IMR-90 (cell line): Measurements from ENCODE around the gene DHRS12. TPM values are rescaled to one million over a fixed set of nuclear protein-coding genes. Genes with fewer than 3 reads are reported as not detected.

ENCODE experiments used
- ATAC-seq: fragments of 200-7000 bp; cut with Tn5 transposase; 2 replicates; pipeline ENCODE4 v1.9.1; 2020; ENCODE audit warnings: low read depth, mild to moderate bottlenecking, moderate library complexity
- BruUV-seq: library from RNA; stranded (reverse); fragments of 400-500 nt; replicated peaks from 2 replicates; lab custom pipeline; 2021; lab: Mats Ljungman, UMichigan
- CTCF ChIA-PET: fragments of 300-600 bp; formaldehyde crosslinking; extraction: SDS; loops from one replicate; lab custom pipeline; 2021; ENCODE audit warnings: antibody characterized with exemption; lab: Yijun Ruan, JAX
- POLR2A ChIA-PET: fragments of 300-600 bp; sonication (Branson Sonifier 250); formaldehyde crosslinking; loops from one replicate; lab custom pipeline; 2022; ENCODE audit warnings: antibody characterized with exemption; ENCODE audit not compliant: unreplicated experiment; lab: Charles Lee
- DNase-seq: peaks from one replicate; pipeline ENCODE4 v3.0.0; 2013
- H2AFZ ChIP-seq: replicated peaks from 2 replicates; pipeline ENCODE3; 2013; ENCODE audit warnings: low read length, mild to moderate bottlenecking; ENCODE audit not compliant: poor library complexity
- H2AK5ac ChIP-seq: 2 replicates; pipeline ENCODE4 v1.6.1; 2013; ENCODE audit warnings: low read depth, low read length, inconsistent platforms
- H2AK9ac ChIP-seq: replicated peaks from 2 replicates; pipeline ENCODE3; 2013; ENCODE audit warnings: mild to moderate bottlenecking, low read depth, low read length, moderate library complexity; ENCODE audit not compliant: poor library complexity
- H2BK120ac ChIP-seq: 2 replicates; pipeline ENCODE4 v1.6.1; 2013; ENCODE audit warnings: low read depth, low read length, inconsistent platforms
- H2BK15ac ChIP-seq: 3 replicates; pipeline ENCODE4 v1.6.1; 2013; ENCODE audit warnings: low read depth, low read length, inconsistent platforms
- H2BK20ac ChIP-seq: 2 replicates; pipeline ENCODE4 v1.6.1; 2013; ENCODE audit warnings: low read depth, mild to moderate bottlenecking, inconsistent platforms, low read length, moderate library complexity
- H2BK5ac ChIP-seq: 2 replicates; pipeline ENCODE4 v1.6.1; 2013; ENCODE audit warnings: mild to moderate bottlenecking, low read depth, low read length, inconsistent platforms; ENCODE audit not compliant: poor library complexity, severe bottlenecking
- H3K14ac ChIP-seq: replicated peaks from 2 replicates; pipeline ENCODE4 v1.6.1; 2013; ENCODE audit warnings: low read depth, low read length, inconsistent platforms
- H3K18ac ChIP-seq: 2 replicates; pipeline ENCODE4 v1.6.1; 2013; ENCODE audit warnings: low read depth, low read length, control low read depth
- H3K23ac ChIP-seq: 2 replicates; pipeline ENCODE4 v1.6.1; 2013; ENCODE audit warnings: low read depth, low read length, inconsistent platforms
- H3K27ac ChIP-seq: 2 replicates; pipeline ENCODE4 v1.5.1; 2013; ENCODE audit warnings: mild to moderate bottlenecking, control low read depth, low read length; ENCODE audit not compliant: insufficient read depth
- H3K27me3 ChIP-seq: 2 replicates; pipeline ENCODE4 v1.6.1; 2013; ENCODE audit warnings: low read length; ENCODE audit not compliant: control insufficient read depth, insufficient read depth
- H3K36me3 ChIP-seq: 2 replicates; pipeline ENCODE4 v1.6.1; 2013; ENCODE audit warnings: low read length, mixed read lengths; ENCODE audit not compliant: control insufficient read depth, insufficient read depth
- H3K4ac ChIP-seq: 2 replicates; pipeline ENCODE4 v1.6.1; 2013; ENCODE audit warnings: low read depth, low read length, inconsistent platforms
- H3K4me1 ChIP-seq: 2 replicates; pipeline ENCODE4 v1.6.1; 2013; ENCODE audit warnings: low read length, mixed read lengths; ENCODE audit not compliant: control insufficient read depth, insufficient read depth
- H3K4me2 ChIP-seq: 2 replicates; pipeline ENCODE4 v1.6.1; 2013; ENCODE audit warnings: low read depth, mild to moderate bottlenecking, control low read depth, low read length, moderate library complexity
- H3K4me3 ChIP-seq: 2 replicates; pipeline ENCODE4 v1.5.1; 2013; ENCODE audit warnings: low read depth, mild to moderate bottlenecking, control low read depth, low read length, moderate library complexity; ENCODE audit not compliant: insufficient read depth
- H3K56ac ChIP-seq: 2 replicates; pipeline ENCODE4 v1.6.1; 2013; ENCODE audit warnings: low read length, inconsistent platforms; ENCODE audit not compliant: insufficient read depth; ENCODE audit errors: extremely low read depth
- H3K79me1 ChIP-seq, 2 experiments: 2 replicates each; pipeline ENCODE4 v1.6.1; 2013; ENCODE audit warnings: low read length in 2 of 2, inconsistent platforms in 1 of 2, low read depth in 1 of 2
- H3K9ac ChIP-seq: 2 replicates; pipeline ENCODE4 v1.6.1; 2013; ENCODE audit warnings: low read depth, low read length, control low read depth
- H3K9me1 ChIP-seq: 2 replicates; pipeline ENCODE4 v1.6.1; 2013; ENCODE audit warnings: low read length, inconsistent platforms; ENCODE audit not compliant: insufficient read depth
- H3K9me3 ChIP-seq: 2 replicates; pipeline ENCODE4 v1.6.1; 2013; ENCODE audit warnings: low read length; ENCODE audit not compliant: control insufficient read depth, insufficient read depth
- H4K20me1 ChIP-seq: 2 replicates; pipeline ENCODE4 v1.6.1; 2013; ENCODE audit warnings: low read length, inconsistent platforms; ENCODE audit not compliant: insufficient read depth
- H4K5ac ChIP-seq: 2 replicates; pipeline ENCODE4 v1.6.1; 2013; ENCODE audit warnings: mild to moderate bottlenecking, low read depth, low read length, control low read depth
- H4K8ac ChIP-seq, 2 experiments: 2 replicates each; pipeline ENCODE4 v1.6.1; 2013; ENCODE audit warnings: low read depth in 2 of 2, low read length in 2 of 2, control low read depth in 1 of 2, inconsistent platforms in 1 of 2
- H4K91ac ChIP-seq: 2 replicates; pipeline ENCODE4 v1.6.1; 2013; ENCODE audit warnings: low read depth, low read length, inconsistent platforms; ENCODE audit not compliant: insufficient read depth
- BHLHE40 ChIP-seq: fragments of 150-350 bp; IDR thresholded peaks from 2 replicates; pipeline ENCODE4 v1.6.1; 2016; ENCODE audit warnings: mild to moderate bottlenecking, low read depth, low read length
- CEBPB ChIP-seq: IDR thresholded peaks from 2 replicates; pipeline ENCODE4 v1.6.1; 2012; ENCODE audit warnings: low read depth, low read length, improper control_type of control experiment
- CHD1 ChIP-seq: IDR thresholded peaks from 2 replicates; pipeline ENCODE4 v1.6.1; 2012; ENCODE audit warnings: low read depth, low read length, improper control_type of control experiment
- FOS ChIP-seq: fragments of 150-350 bp; IDR thresholded peaks from 2 replicates; pipeline ENCODE4 v1.6.1; 2016; ENCODE audit warnings: low read depth, low read length
- MAFK ChIP-seq: IDR thresholded peaks from 2 replicates; pipeline ENCODE4 v1.6.1; 2012; ENCODE audit warnings: low read depth, low read length, improper control_type of control experiment
- MAZ ChIP-seq: IDR thresholded peaks from 2 replicates; pipeline ENCODE4 v1.6.1; 2012; ENCODE audit warnings: low read depth, mild to moderate bottlenecking, low read length, improper control_type of control experiment, moderate library complexity, borderline replicate concordance
- MXI1 ChIP-seq: IDR thresholded peaks from 2 replicates; pipeline ENCODE4 v1.6.1; 2012; ENCODE audit warnings: low read depth, mild to moderate bottlenecking, low read length, moderate library complexity, borderline replicate concordance
- NFE2L2 ChIP-seq: fragments of 150-350 bp; IDR thresholded peaks from 2 replicates; pipeline ENCODE4 v1.6.1; 2016; ENCODE audit warnings: low read depth, mild to moderate bottlenecking, low read length
- POLR2A ChIP-seq: IDR thresholded peaks from 2 replicates; pipeline ENCODE4 v1.6.1; 2012; ENCODE audit warnings: mild to moderate bottlenecking, low read depth, low read length
- RAD21 ChIP-seq: IDR thresholded peaks from 2 replicates; pipeline ENCODE4 v1.6.1; 2012; ENCODE audit warnings: low read length, improper control_type of control experiment
- RFX5 ChIP-seq: IDR thresholded peaks from 2 replicates; pipeline ENCODE4 v1.8.0; 2012; ENCODE audit warnings: low read depth, mild to moderate bottlenecking, low read length, moderate library complexity
- WGBS, 2 experiments: methylation state at CpG; one replicate each; pipeline versions ENCODE4 v1.1.5 to v1.1.7; 2013; ENCODE audit warnings: missing lambda C conversion rate in 2 of 2; ENCODE audit not compliant: insufficient read length in 1 of 2; ENCODE audit errors: extremely low coverage in 2 of 2; 5-methylcytosine and 5-hydroxymethylcytosine counted together
- dilution Hi-C: fragments of 300-500 bp; cut with HindIII; formaldehyde crosslinking; loops from one replicate; pipeline ENCODE4 v1.14.3; 2018; ENCODE audit warnings: low sequenced_read_pairs; ENCODE audit not compliant: unreplicated experiment
- in situ Hi-C: fragments of 300-500 bp; cut with MboI; formaldehyde crosslinking; loops from 3 replicates; pipeline ENCODE4 v1.14.3; 2019; ENCODE audit warnings: low sequenced_read_pairs, inconsistent platforms, mixed read lengths
- intact Hi-C: fragments of 100-400 bp; cut with micrococcal nuclease; formaldehyde crosslinking; loops from 2 replicates; pipeline ENCODE4 v1.10.0; 2022
- polyA plus RNA-seq, 3 experiments: library from polyadenylated mRNA; depleted of rRNA; stranded (reverse); fragments of >200 nt; gene quantifications; 2 replicates each; pipeline ENCODE4 v1.2.3, GENCODE V29; 2012; ENCODE audit warnings: low replicate concordance in 1 of 3
- total RNA-seq: library from RNA; depleted of rRNA; stranded (reverse); fragments of >200 nt; gene quantifications from 2 replicates; pipeline ENCODE4 v1.2.3, GENCODE V29; 2012
- TF ChIP-seq, protein P1 (sequence below): fragments of 150-350 bp; IDR thresholded peaks from 2 replicates; pipeline ENCODE4 v1.6.1; 2017; ENCODE audit warnings: mild to moderate bottlenecking, antibody characterized with exemption, low read length, low read depth
- TF ChIP-seq, protein P2 (sequence below): fragments of 150-350 bp; IDR thresholded peaks from 2 replicates; pipeline ENCODE4 v1.6.1; 2016; ENCODE audit warnings: low read depth, mild to moderate bottlenecking, low read length, moderate library complexity, borderline replicate concordance
- TF ChIP-seq, protein P3 (sequence below): conservative IDR thresholded peaks from 2 replicates; pipeline ENCODE4 v1.5.1; 2012; ENCODE audit warnings: mild to moderate bottlenecking, low read depth, low read length, improper control_type of control experiment

DHRS12 gene
- total and polyA plus RNA-seq, 2 of the 4 experiments (the other 2 are of a cell fraction), result 1.3 to 1.6 TPM

DNA sequence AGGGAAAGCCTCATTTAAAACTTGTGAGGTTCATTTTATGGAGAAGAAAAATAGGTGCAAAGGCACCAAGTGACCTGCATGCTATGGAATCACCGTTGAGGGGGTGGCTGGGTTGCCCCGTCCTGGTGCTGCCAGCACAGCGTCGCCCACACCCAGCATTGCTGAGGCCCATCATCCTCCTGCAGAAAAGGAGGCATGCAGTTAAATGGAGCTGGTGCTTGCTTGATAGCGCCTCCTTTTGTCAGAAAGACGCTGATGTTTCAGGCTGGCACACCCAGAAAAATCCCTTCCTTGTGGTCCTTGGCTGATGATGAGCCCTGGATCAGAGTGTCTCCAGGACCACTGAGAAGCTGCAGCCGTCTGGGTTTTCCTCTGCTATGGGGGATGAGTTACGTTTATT is 36.9 kb downstream of the DHRS12 start:
- in situ Hi-C loops, result no loop called here

More for the DNA sequence above, 36.9 kb downstream of the DHRS12 start:
- Histone ChIP-seq H2BK120ac (no peak overlapping the region), H3K14ac (no peak overlapping the region), H2BK5ac (no peak overlapping the region), H3K36me3 (no peaks in the 10 kb centered on the region; the same call in 1 of the 2 replicates), H3K79me1 (peaks cover 4 to 39% of the 10 kb centered on the region in 2 experiments; a peak in 2 of 4 replicates), H3K23ac (no peak overlapping the region), H3K18ac (no peak overlapping the region), H2AFZ (no peak overlapping the region), H3K4me3 (no peak overlapping the region), H3K9me1 (peaks cover 21% of the 10 kb centered on the region), H3K9me3 (no peaks in the 10 kb centered on the region), H3K4ac (no peak overlapping the region), H2AK9ac (no peak overlapping the region), H3K27ac (no peak overlapping the region), H2BK15ac (no peak overlapping the region), H3K4me2 (no peak overlapping the region), H3K27me3 (no peaks in the 10 kb centered on the region), H4K91ac (no peak overlapping the region), H2BK20ac (no peak overlapping the region), H4K8ac (no peak overlapping the region), H3K4me1 (peaks cover 17% of the 10 kb centered on the region), H3K56ac (no peak overlapping the region), H3K9ac (no peak overlapping the region), H4K5ac (no peak overlapping the region), H2AK5ac (no peak overlapping the region), H4K20me1 (peaks cover 13% of the 10 kb centered on the region)
- DNase-seq, result no peak
- no TSS peak for BruUV-seq
- intact Hi-C loops (loop anchor here (10.0 kb wide), 1 partner anchor 312 kb away; the partner anchor contains the start of gene INTS6), dilution Hi-C loops (no loop called here)
- ChIA-PET CTCF (interaction anchor here (0.7 kb wide), 1 partner anchor 108 kb away, joined by 3 read pairs; no protein-coding TSS in a partner anchor), POLR2A (no interaction called here)
- no peak for TF ChIP-seq RAD21
- TF ChIP-seq, protein P1, sequence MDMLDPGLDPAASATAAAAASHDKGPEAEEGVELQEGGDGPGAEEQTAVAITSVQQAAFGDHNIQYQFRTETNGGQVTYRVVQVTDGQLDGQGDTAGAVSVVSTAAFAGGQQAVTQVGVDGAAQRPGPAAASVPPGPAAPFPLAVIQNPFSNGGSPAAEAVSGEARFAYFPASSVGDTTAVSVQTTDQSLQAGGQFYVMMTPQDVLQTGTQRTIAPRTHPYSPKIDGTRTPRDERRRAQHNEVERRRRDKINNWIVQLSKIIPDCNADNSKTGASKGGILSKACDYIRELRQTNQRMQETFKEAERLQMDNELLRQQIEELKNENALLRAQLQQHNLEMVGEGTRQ, result no peak
- no peak for TF ChIP-seq POLR2A
- no peak for TF ChIP-seq CHD1
- no peak for TF ChIP-seq BHLHE40
- TF ChIP-seq, protein P2, sequence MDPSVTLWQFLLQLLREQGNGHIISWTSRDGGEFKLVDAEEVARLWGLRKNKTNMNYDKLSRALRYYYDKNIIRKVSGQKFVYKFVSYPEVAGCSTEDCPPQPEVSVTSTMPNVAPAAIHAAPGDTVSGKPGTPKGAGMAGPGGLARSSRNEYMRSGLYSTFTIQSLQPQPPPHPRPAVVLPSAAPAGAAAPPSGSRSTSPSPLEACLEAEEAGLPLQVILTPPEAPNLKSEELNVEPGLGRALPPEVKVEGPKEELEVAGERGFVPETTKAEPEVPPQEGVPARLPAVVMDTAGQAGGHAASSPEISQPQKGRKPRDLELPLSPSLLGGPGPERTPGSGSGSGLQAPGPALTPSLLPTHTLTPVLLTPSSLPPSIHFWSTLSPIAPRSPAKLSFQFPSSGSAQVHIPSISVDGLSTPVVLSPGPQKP, result no peak
- no peak for TF ChIP-seq CEBPB
- TF ChIP-seq MAFK, result no peak
- no peak for TF ChIP-seq NFE2L2
- no peak for TF ChIP-seq MXI1
- no peak for TF ChIP-seq RFX5
- TF ChIP-seq FOS, result no peak
- TF ChIP-seq, protein P3, sequence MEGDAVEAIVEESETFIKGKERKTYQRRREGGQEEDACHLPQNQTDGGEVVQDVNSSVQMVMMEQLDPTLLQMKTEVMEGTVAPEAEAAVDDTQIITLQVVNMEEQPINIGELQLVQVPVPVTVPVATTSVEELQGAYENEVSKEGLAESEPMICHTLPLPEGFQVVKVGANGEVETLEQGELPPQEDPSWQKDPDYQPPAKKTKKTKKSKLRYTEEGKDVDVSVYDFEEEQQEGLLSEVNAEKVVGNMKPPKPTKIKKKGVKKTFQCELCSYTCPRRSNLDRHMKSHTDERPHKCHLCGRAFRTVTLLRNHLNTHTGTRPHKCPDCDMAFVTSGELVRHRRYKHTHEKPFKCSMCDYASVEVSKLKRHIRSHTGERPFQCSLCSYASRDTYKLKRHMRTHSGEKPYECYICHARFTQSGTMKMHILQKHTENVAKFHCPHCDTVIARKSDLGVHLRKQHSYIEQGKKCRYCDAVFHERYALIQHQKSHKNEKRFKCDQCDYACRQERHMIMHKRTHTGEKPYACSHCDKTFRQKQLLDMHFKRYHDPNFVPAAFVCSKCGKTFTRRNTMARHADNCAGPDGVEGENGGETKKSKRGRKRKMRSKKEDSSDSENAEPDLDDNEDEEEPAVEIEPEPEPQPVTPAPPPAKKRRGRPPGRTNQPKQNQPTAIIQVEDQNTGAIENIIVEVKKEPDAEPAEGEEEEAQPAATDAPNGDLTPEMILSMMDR, result no peak
- TF ChIP-seq MAZ, result no peak
- no CpG with 5 or more reads among the region's 8 CpGs for WGBS, 2 experiments
- no peak for ATAC-seq
